Right lobe of liver (tissue), 6 donors: ENCODE results near the gene RBSN. TPM values are rescaled to one million over a fixed set of nuclear protein-coding genes. Genes with fewer than 3 reads are reported as not detected.

Source experiments
- ATAC-seq, 4 donors: fragments of 200-7000 bp; cut with Tn5 transposase; one replicate each; pipeline ENCODE4 v1.9.1; 2020; ENCODE audit warnings: mild to moderate bottlenecking in 4 of 4, moderate library complexity in 4 of 4
- DNase-seq, 3 donors: peaks; one replicate each; pipeline ENCODE4 v3.0.0-alpha.2; 2020
- H3K27ac ChIP-seq, 3 donors: fragments of 200-600 bp; one replicate each; pipeline ENCODE4 v1.8.0; 2022
- H3K27me3 ChIP-seq, 2 donors: fragments of 200-600 bp; one replicate each; pipeline ENCODE4 v1.8.0; 2022
- H3K36me3 ChIP-seq, 4 donors: fragments of 200-600 bp; sonication (generic) in 1 of 4; one replicate each; pipeline versions ENCODE4 v1.5.1 to v1.8.0; 2017 to 2022; ENCODE audit warnings: control low read depth in 1 of 4
- H3K4me1 ChIP-seq, 4 donors: fragments of 200-600 bp; sonication (generic) in 1 of 4; one replicate each; pipeline versions ENCODE4 v1.5.1 to v1.8.0; 2017 to 2022; ENCODE audit warnings: control low read depth in 1 of 4
- H3K4me3 ChIP-seq, 3 donors: fragments of 200-600 bp; one replicate each; pipeline ENCODE4 v1.8.0; 2022
- H3K9me3 ChIP-seq, 4 donors: fragments of 200-600 bp; sonication (generic) in 1 of 4; one replicate each; pipeline versions ENCODE4 v1.5.1 to v1.8.0; 2017 to 2022; ENCODE audit warnings: control low read depth in 1 of 4
- CTCF ChIP-seq, 4 donors: fragments of 200-600 bp in 3 of 4; fragments of 450-650 bp in 1 of 4; IDR thresholded peaks; one replicate each; pipeline versions ENCODE4 v1.5.1 to v1.8.0; 2016 to 2022; ENCODE audit warnings: antibody characterized with exemption in 4 of 4, mild to moderate bottlenecking in 2 of 4
- POLR2A ChIP-seq: fragments of 450-650 bp; IDR thresholded peaks from one replicate; pipeline ENCODE4 v1.6.1; 2017; ENCODE audit warnings: antibody characterized with exemption, mild to moderate bottlenecking
- WGBS: methylation state at CpG from one replicate; pipeline ENCODE4 v1.1.6; 2018; ENCODE audit warnings: low coverage, low lambda C conversion rate; ENCODE audit not compliant: insufficient coverage; ENCODE audit errors: missing lambda C conversion rate; 5-methylcytosine and 5-hydroxymethylcytosine counted together
- intact Hi-C, 2 donors: fragments of 100-400 bp; cut with DNase I; formaldehyde crosslinking; loops; one replicate each; pipeline versions ENCODE4 v1.11.2 to v1.14.1; 2022
- total RNA-seq, 6 experiments: library from RNA; depleted of rRNA in 2 of 6; stranded (reverse); fragments of >200 nt in 2 of 6; fragmentation: NEBNext Ultra II Directional in 3 of 6; extraction: Animal tissue kit (Norgen Biotek cat#: 25700) in 3 of 6; gene quantifications; one replicate each; pipeline versions ENCODE4 v1.1.0 to v1.2.4, GENCODE V29; 2016 to 2023
- donor health status: DM: no; HTN: yes; CAD: no.
- donor health status: DM: no; HTN: no; CAD: no.
- donor health status: DM: no; HTN: no; CAD: no.
- donor health status: DM: no; HTN: yes; CAD: no.
- donor health status: DM: no; HTN: yes; CAD: no.

The RBSN gene
- total RNA-seq, 6 experiments from 2014 or later = 10.5 to 13.9 (median 11.5) TPM

- ATAC-seq (no peak), DNase-seq (no peak)
- Histone ChIP-seq H3K36me3 (no peaks in the 10 kb centered on the region), H3K27me3 (no peaks in the 10 kb centered on the region), H3K4me1 (no peaks in the 10 kb centered on the region), H3K9me3 (no peaks in the 10 kb centered on the region), H3K4me3 (no peak overlapping the region), H3K27ac (no peak overlapping the region)
- no peak for TF ChIP-seq POLR2A
- no peak for TF ChIP-seq CTCF (IDR thresholded peaks at IDR 0.05)
- WGBS = 98% methylated on average over 4 of the region's 4 CpGs
- intact Hi-C loops = no loop called here
These were observed 23.4 kb upstream of the RBSN start for GRCh38 chr3:15122398-15122797.

- 78% methylated on average over 3 of the region's 3 CpGs for WGBS
- H3K27ac ChIP-seq = no peak overlapping the region
- no peaks in the 10 kb centered on the region for H3K4me1 ChIP-seq
- no peaks in the 10 kb centered on the region for H3K36me3 ChIP-seq
- DNase-seq = no peak
- no peak overlapping the region for H3K4me3 ChIP-seq
- no peak for TF ChIP-seq CTCF (IDR thresholded peaks at IDR 0.05)
- no peak for TF ChIP-seq POLR2A
- no peaks in the 10 kb centered on the region for H3K27me3 ChIP-seq
- intact Hi-C loops = no loop called here
- no peak for ATAC-seq
- H3K9me3 ChIP-seq = no peaks in the 10 kb centered on the region
These were observed 23.0 kb upstream of the RBSN start for GRCh38 chr3:15121936-15122335.

GRCh38 chr3:15120986-15121385 lies 22.0 kb upstream of the RBSN start:
- DNase-seq (no peak), ATAC-seq (peak in 1 of 4 donors; percentile 13)
- 13% methylated on average over 2 of the region's 2 CpGs for WGBS
- H3K4me3 ChIP-seq = no peak overlapping the region
- no peak for TF ChIP-seq POLR2A
- no peak for TF ChIP-seq CTCF (IDR thresholded peaks at IDR 0.05)
- no peaks in the 10 kb centered on the region for H3K9me3 ChIP-seq
- H3K4me1 ChIP-seq = no peaks in the 10 kb centered on the region
- H3K36me3 ChIP-seq = no peaks in the 10 kb centered on the region
- intact Hi-C loops = no loop called here
- H3K27ac ChIP-seq = no peak overlapping the region
- no peaks in the 10 kb centered on the region for H3K27me3 ChIP-seq

- DNase-seq = no peak
- 37% methylated on average over 2 of the region's 3 CpGs for WGBS
- intact Hi-C loops = no loop called here
These were observed 18.1 kb upstream of the RBSN start for GRCh38 chr3:15117011-15117410.

More at GRCh38 chr3:15117011-15117410, 18.1 kb upstream of the RBSN start:
- no peak for ATAC-seq
- Histone ChIP-seq H3K4me1 (no peaks in the 10 kb centered on the region), H3K9me3 (no peaks in the 10 kb centered on the region), H3K27me3 (no peaks in the 10 kb centered on the region), H3K36me3 (no peaks in the 10 kb centered on the region), H3K4me3 (no peak overlapping the region), H3K27ac (no peak overlapping the region)
- no peak for TF ChIP-seq CTCF (IDR thresholded peaks at IDR 0.05)
